Breast epithelium (tissue), 3 donors: ENCODE results near the gene TSEN15.

ENCODE experiments used
- CTCF ChIP-seq, 3 donors: fragments of 450-650 bp; IDR thresholded peaks; one replicate each; pipeline ENCODE4 v1.5.1; 2016 to 2017; ENCODE audit warnings: antibody characterized with exemption in 3 of 3, mild to moderate bottlenecking in 3 of 3, moderate library complexity in 3 of 3
- POLR2A ChIP-seq: fragments of 450-650 bp; IDR thresholded peaks from one replicate; pipeline ENCODE4 v1.6.1; 2016; ENCODE audit warnings: antibody characterized with exemption, mild to moderate bottlenecking, moderate library complexity
- POLR2AphosphoS5 ChIP-seq, 3 donors: sonication (generic); formaldehyde crosslinking; IDR thresholded peaks; one replicate each; pipeline ENCODE4 v1.6.1; 2017; ENCODE audit warnings: antibody characterized with exemption in 3 of 3

- TF ChIP-seq CTCF (IDR thresholded peaks at IDR 0.05) (no peak), POLR2A (no peak), POLR2AphosphoS5 (IDR thresholded peaks at IDR 0.05) (no peak)
Measured at GRCh38 chr1:184053881-184054280, 2.4 kb downstream of the TSEN15 start.
